ENCODE results near the gene ASRGL1.

Gene ASRGL1

DNA sequence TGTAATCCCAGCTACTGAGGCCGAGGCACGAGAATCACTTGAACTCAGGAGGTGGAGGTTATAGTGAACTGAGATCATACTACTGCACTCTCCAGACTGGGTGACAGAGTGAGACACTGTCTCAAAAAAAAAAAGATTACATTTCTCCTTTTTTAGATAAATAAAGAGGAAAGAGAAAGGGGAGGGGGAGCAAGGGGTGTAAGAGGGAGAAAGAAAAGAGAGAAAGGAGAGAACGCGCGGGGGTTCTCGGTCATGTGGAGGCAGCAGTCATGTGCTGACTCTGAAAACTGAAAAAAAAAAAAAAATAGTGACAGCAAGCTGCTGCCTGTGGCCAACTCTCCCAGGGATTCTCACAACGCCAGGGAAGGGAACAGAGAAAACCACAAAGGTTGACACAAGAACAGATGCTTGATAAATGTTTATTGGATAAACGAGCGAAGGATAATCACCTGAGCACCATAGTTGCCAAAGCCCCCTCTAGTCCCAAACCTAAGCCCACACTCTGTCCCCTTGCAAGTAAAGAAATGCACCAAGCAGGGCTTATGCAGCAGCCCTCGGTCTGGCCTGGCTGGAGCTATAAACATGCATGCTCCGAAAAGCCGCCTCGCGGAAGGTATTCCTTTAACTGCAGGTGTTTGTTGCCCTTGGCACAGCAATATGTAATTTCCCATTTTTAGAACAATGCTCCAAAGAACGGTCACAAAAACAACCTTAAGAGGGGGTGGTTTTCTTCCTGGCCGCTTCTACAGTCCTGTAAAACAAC is 96.1 kb downstream of the ASRGL1 start:
- Histone ChIP-seq H3K79me1 (replicated peaks; ENCODE audit: low read length, poor library complexity, severe bottlenecking) (peaks cover 4% of the 10 kb centered on the region), H3K18ac (ENCODE audit: low read depth in 1 of 2, low read length in 2 of 2) (no peak overlapping the region), H2AFZ (ENCODE audit: low read depth, low read length) (no peak overlapping the region), H3K9ac (ENCODE audit: low read length) (no peak overlapping the region), H3K4me3 (ENCODE audit: insufficient read depth in 1 of 2, low read depth in 1 of 2, low read length in 2 of 2) (no peak overlapping the region), H3K14ac (ENCODE audit: low read length in 2 of 2) (no peak overlapping the region), H2BK12ac (ENCODE audit: low read length in 2 of 2) (no peak overlapping the region), H4K91ac (ENCODE audit: low read length) (no peak overlapping the region), H2BK15ac (ENCODE audit: low read depth, poor library complexity, severe bottlenecking) (no peak overlapping the region), H3K4ac (ENCODE audit: low read depth in 1 of 2, low read length in 2 of 2) (no peak overlapping the region), H3K27me3 (ENCODE audit: control insufficient read depth in 1 of 2, insufficient read depth in 1 of 2, low read length in 2 of 2) (no peaks in the 10 kb centered on the region), H3K4me1 (ENCODE audit: control insufficient read depth, insufficient read depth, low read depth, low read length) (peaks cover 26% of the 10 kb centered on the region), H4K8ac (ENCODE audit: low read length) (no peak overlapping the region), H3K36me3 (ENCODE audit: control insufficient read depth in 1 of 2, insufficient read depth in 2 of 2, low read depth in 1 of 2, low read length in 2 of 2) (peaks cover 0 to 2% of the 10 kb centered on the region in 2 experiments), H3K4me2 (ENCODE audit: low read length, poor library complexity, severe bottlenecking) (no peak overlapping the region), H2BK120ac (ENCODE audit: low read depth, low read length) (no peak overlapping the region), H2BK5ac (ENCODE audit: low read depth, low read length, poor library complexity, severe bottlenecking) (peak overlapping the region; percentile 75), H3K9me3 (ENCODE audit: control insufficient read depth, low read length) (no peaks in the 10 kb centered on the region), H3K27ac (ENCODE audit: low read length, poor library complexity, severe bottlenecking) (peak overlapping the region; percentile 93), H3K23ac (ENCODE audit: low read length in 2 of 2) (no peak overlapping the region), H2AK5ac (ENCODE audit: low read length, severe bottlenecking) (peak overlapping the region; percentile 86)
- no peak for DNase-seq
- WGBS, result 74% methylated on average over 13 of the region's 16 CpGs

DNA sequence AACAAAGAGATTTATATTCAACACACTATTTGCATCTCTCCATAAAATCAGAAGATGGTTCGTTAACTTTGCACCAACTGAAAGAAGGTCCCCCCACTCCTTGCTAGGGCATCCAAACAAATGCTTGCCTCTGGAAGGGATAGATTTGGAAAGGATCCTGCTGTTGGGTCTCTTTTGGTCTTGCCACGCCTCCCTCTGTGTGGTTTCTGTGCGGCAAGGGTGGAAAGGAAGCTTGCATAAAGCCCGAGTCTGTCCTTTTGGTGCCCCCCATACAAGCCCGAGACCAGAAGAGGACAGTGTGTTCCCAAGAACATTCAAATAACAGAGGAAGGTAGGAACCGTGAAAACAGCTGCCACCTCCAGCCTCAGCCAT is 96.6 kb downstream of the ASRGL1 start:
- no peak overlapping the region for H2BK5ac ChIP-seq (ENCODE audit: low read depth, low read length, poor library complexity, severe bottlenecking)
- H3K27ac ChIP-seq (ENCODE audit: low read length, poor library complexity, severe bottlenecking), result peak overlapping the region; percentile 93
- no peak overlapping the region for H4K8ac ChIP-seq (ENCODE audit: low read length)
- H3K27me3 ChIP-seq (ENCODE audit: control insufficient read depth in 1 of 2, insufficient read depth in 1 of 2, low read length in 2 of 2), result no peaks in the 10 kb centered on the region
- no peak overlapping the region for H2BK120ac ChIP-seq (ENCODE audit: low read depth, low read length)
- no peak overlapping the region for H4K91ac ChIP-seq (ENCODE audit: low read length)
- no peaks in the 10 kb centered on the region for H3K9me3 ChIP-seq (ENCODE audit: control insufficient read depth, low read length)
- no peak overlapping the region for H3K18ac ChIP-seq (ENCODE audit: low read depth in 1 of 2, low read length in 2 of 2)
- H2BK15ac ChIP-seq (ENCODE audit: low read depth, poor library complexity, severe bottlenecking), result no peak overlapping the region
- peaks cover 4% of the 10 kb centered on the region for H3K79me1 ChIP-seq (replicated peaks; ENCODE audit: low read length, poor library complexity, severe bottlenecking)
- H3K4ac ChIP-seq (ENCODE audit: low read depth in 1 of 2, low read length in 2 of 2), result no peak overlapping the region
- H2AFZ ChIP-seq (ENCODE audit: low read depth, low read length), result no peak overlapping the region
- no peak overlapping the region for H3K23ac ChIP-seq (ENCODE audit: low read length in 2 of 2)
- no peak overlapping the region for H3K4me3 ChIP-seq (ENCODE audit: insufficient read depth in 1 of 2, low read depth in 1 of 2, low read length in 2 of 2)
- no peak overlapping the region for H2BK12ac ChIP-seq (ENCODE audit: low read length in 2 of 2)
- no peak overlapping the region for H3K14ac ChIP-seq (ENCODE audit: low read length in 2 of 2)
- WGBS, result 79% methylated on average over 5 of the region's 6 CpGs
- no peak overlapping the region for H3K4me2 ChIP-seq (ENCODE audit: low read length, poor library complexity, severe bottlenecking)
- no peak for DNase-seq
- peaks cover 0 to 2% of the 10 kb centered on the region in 2 experiments for H3K36me3 ChIP-seq (ENCODE audit: control insufficient read depth in 1 of 2, insufficient read depth in 2 of 2, low read depth in 1 of 2, low read length in 2 of 2)
- peak overlapping the region; percentile 99 for H2AK5ac ChIP-seq (ENCODE audit: low read length, severe bottlenecking)
- H3K4me1 ChIP-seq (ENCODE audit: control insufficient read depth, insufficient read depth, low read depth, low read length), result peaks cover 22% of the 10 kb centered on the region
- no peak overlapping the region for H3K9ac ChIP-seq (ENCODE audit: low read length)

DNA sequence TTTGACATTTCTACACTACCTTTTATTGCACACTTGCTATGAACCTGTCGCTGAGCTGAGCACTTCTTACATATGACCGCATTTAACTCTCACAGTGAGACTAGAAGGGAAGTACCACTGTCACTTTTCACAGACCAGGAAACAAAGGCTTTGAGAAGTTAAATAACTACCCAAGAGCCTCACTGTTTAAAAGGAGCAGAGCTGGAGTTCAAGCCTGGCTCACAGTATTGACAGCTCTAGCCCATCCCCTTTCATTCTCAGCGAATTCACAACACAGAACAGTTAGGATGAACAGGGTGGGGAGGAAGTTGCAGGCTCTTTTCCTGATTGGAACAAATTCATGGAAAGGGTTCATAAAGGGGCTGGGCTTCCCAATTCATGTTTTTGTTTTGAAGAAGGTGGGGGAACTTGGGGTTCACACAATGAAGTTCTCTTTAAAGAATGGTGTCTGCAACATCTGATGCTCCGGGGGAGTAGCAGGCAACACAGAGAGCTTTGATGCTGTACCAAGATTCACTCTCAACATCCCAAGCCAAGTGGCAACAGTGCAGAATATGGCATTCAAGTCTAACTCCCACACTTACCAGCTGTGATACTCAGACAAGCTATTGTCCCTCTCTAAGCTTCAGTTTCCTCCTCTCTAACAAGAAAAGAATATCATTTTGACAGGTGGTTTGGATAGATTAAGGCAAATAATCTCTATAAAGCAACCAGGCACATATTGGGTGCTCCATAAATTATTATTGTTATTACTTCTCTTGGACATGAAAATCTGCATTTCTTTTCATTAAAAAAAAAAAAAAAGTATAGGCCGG is 98.8 kb downstream of the ASRGL1 start:
- H3K9me3 ChIP-seq (ENCODE audit: control insufficient read depth, low read length), result no peaks in the 10 kb centered on the region
- no peak overlapping the region for H2BK12ac ChIP-seq (ENCODE audit: low read length in 2 of 2)
- no peak overlapping the region for H3K9ac ChIP-seq (ENCODE audit: low read length)
- H2AFZ ChIP-seq (ENCODE audit: low read depth, low read length), result no peak overlapping the region
- H2AK5ac ChIP-seq (ENCODE audit: low read length, severe bottlenecking), result peak overlapping the region; percentile 1
- no peaks in the 10 kb centered on the region for H3K79me1 ChIP-seq (replicated peaks; ENCODE audit: low read length, poor library complexity, severe bottlenecking)
- no peak for DNase-seq
- no peak overlapping the region for H2BK120ac ChIP-seq (ENCODE audit: low read depth, low read length)
- no peak overlapping the region for H4K8ac ChIP-seq (ENCODE audit: low read length)
- no peak overlapping the region for H3K4me2 ChIP-seq (ENCODE audit: low read length, poor library complexity, severe bottlenecking)
- peak overlapping the region in 1 of 2 experiments; percentile 6 for H3K4ac ChIP-seq (ENCODE audit: low read depth in 1 of 2, low read length in 2 of 2)
- H3K14ac ChIP-seq (ENCODE audit: low read length in 2 of 2), result no peak overlapping the region
- H2BK15ac ChIP-seq (ENCODE audit: low read depth, poor library complexity, severe bottlenecking), result no peak overlapping the region
- no peak overlapping the region for H3K23ac ChIP-seq (ENCODE audit: low read length in 2 of 2)
- no peak overlapping the region for H3K27ac ChIP-seq (ENCODE audit: low read length, poor library complexity, severe bottlenecking)
- no peak overlapping the region for H3K18ac ChIP-seq (ENCODE audit: low read depth in 1 of 2, low read length in 2 of 2)
- H3K36me3 ChIP-seq (ENCODE audit: control insufficient read depth in 1 of 2, insufficient read depth in 2 of 2, low read depth in 1 of 2, low read length in 2 of 2), result peaks cover 0 to 2% of the 10 kb centered on the region in 2 experiments
- H3K27me3 ChIP-seq (ENCODE audit: control insufficient read depth in 1 of 2, insufficient read depth in 1 of 2, low read length in 2 of 2), result no peaks in the 10 kb centered on the region
- peaks cover 21% of the 10 kb centered on the region for H3K4me1 ChIP-seq (ENCODE audit: control insufficient read depth, insufficient read depth, low read depth, low read length)
- no peak overlapping the region for H4K91ac ChIP-seq (ENCODE audit: low read length)
- no peak overlapping the region for H2BK5ac ChIP-seq (ENCODE audit: low read depth, low read length, poor library complexity, severe bottlenecking)
- no peak overlapping the region for H3K4me3 ChIP-seq (ENCODE audit: insufficient read depth in 1 of 2, low read depth in 1 of 2, low read length in 2 of 2)
- WGBS, result 91% methylated on average over 4 of the region's 5 CpGs

DNA sequence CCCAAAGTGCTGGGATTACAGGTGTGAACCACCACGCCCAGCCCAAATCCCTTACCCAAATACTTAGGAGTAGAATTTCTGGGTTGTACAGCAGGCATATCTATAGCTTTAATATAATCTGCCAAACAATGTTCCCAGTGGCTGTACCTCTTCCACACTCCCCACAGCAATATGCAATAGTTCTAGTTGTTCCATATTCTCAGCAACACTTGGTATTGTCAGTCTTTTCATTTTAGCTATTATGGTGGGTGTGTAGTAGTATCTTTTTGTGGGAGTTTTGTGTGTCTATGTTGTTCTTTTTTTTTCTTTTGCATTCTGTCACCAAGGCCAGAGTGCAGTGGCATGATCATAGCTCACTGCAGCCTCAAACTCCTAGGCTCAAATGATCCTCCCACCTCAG is 100.4 kb downstream of the ASRGL1 start:
- peaks cover 0 to 2% of the 10 kb centered on the region in 2 experiments for H3K36me3 ChIP-seq (ENCODE audit: control insufficient read depth in 1 of 2, insufficient read depth in 2 of 2, low read depth in 1 of 2, low read length in 2 of 2)
- no peak for DNase-seq
- no peaks in the 10 kb centered on the region for H3K79me1 ChIP-seq (replicated peaks; ENCODE audit: low read length, poor library complexity, severe bottlenecking)
- H4K8ac ChIP-seq (ENCODE audit: low read length), result no peak overlapping the region
- H4K91ac ChIP-seq (ENCODE audit: low read length), result no peak overlapping the region
- no peak overlapping the region for H3K18ac ChIP-seq (ENCODE audit: low read depth in 1 of 2, low read length in 2 of 2)
- H2BK12ac ChIP-seq (ENCODE audit: low read length in 2 of 2), result no peak overlapping the region
- no peak overlapping the region for H2BK5ac ChIP-seq (ENCODE audit: low read depth, low read length, poor library complexity, severe bottlenecking)
- no peak overlapping the region for H3K4me2 ChIP-seq (ENCODE audit: low read length, poor library complexity, severe bottlenecking)
- H3K4me3 ChIP-seq (ENCODE audit: insufficient read depth in 1 of 2, low read depth in 1 of 2, low read length in 2 of 2), result no peak overlapping the region
- no peak overlapping the region for H3K27ac ChIP-seq (ENCODE audit: low read length, poor library complexity, severe bottlenecking)
- H3K9me3 ChIP-seq (ENCODE audit: control insufficient read depth, low read length), result no peaks in the 10 kb centered on the region
- H2BK15ac ChIP-seq (ENCODE audit: low read depth, poor library complexity, severe bottlenecking), result no peak overlapping the region
- no peaks in the 10 kb centered on the region for H3K27me3 ChIP-seq (ENCODE audit: control insufficient read depth in 1 of 2, insufficient read depth in 1 of 2, low read length in 2 of 2)
- no CpG with 5 or more reads among the region's 1 CpG for WGBS
- H3K14ac ChIP-seq (ENCODE audit: low read length in 2 of 2), result no peak overlapping the region
- no peak overlapping the region for H2AK5ac ChIP-seq (ENCODE audit: low read length, severe bottlenecking)
- peaks cover 18% of the 10 kb centered on the region for H3K4me1 ChIP-seq (ENCODE audit: control insufficient read depth, insufficient read depth, low read depth, low read length)
- no peak overlapping the region for H3K9ac ChIP-seq (ENCODE audit: low read length)
- no peak overlapping the region for H2BK120ac ChIP-seq (ENCODE audit: low read depth, low read length)
- no peak overlapping the region for H3K23ac ChIP-seq (ENCODE audit: low read length in 2 of 2)
- no peak overlapping the region for H3K4ac ChIP-seq (ENCODE audit: low read depth in 1 of 2, low read length in 2 of 2)
- H2AFZ ChIP-seq (ENCODE audit: low read depth, low read length), result no peak overlapping the region

Data from mesenchymal stem cell (in vitro differentiated cells and primary cell).